Fibroblast of skin of left biceps (primary cell): ENCODE measurements around the gene RFX3.
"Not testable (repeated sequence)": the region's sequence is repeated elsewhere in the genome, so short reads cannot be mapped to it uniquely, and the experiment has no call there.

Experiments used
- DNase-seq, 2 experiments: peaks; one replicate each; pipeline ENCODE4 v3.0.0-alpha.2; 2013; ENCODE audit warnings: low read depth in 2 of 2

Gene RFX3

DNA sequence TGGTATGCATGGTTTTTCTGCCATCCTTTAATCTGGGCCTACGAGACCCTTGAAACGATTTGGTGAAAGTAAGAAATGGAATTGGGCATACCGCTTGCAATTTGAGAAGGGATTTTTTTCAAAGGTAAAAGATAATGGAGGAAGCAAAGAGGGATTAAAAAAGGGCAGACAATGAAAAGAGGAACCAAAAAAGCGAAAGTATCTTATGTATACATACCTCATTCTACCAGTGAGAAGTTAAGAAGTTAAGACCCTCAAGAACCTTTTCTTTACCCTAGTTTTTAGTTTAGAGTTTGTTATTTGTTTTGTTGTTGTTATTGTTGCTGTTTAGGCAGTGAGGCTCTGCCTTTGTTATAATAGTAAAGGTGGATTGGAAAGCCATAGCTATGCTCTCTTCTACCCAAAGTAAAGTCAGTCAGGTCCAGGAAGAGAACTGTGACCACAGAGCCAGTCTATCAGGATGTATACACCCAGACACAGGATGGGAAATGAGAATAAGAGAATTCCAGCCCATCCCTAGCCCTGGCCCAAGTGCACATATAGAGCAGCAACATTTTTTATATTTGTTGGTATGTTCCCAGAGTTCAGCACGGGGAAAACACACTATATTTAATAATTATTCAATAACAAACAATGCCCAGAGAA lies 166.6 kb downstream of the RFX3 start:
- DNase-seq: no peak

DNA sequence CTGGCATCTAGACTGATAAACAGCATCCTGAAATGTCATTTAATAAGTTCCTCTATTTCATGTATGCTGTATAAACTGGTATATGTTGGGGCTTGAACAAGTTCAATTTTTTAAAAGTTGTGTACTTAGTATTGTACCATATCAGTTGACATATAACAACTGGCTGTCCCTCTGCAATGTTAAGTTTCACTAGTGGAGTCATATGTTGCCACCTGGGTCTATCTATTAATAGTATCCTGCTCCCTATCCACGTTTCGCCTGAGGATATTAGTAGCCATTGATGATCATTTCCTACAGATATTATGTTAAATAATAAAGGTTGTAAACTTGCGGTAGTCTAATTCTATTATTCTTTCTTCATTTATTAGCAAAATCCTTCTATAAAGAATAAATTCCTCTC lies 177.6 kb downstream of the RFX3 start:
- no peak for DNase-seq

DNA sequence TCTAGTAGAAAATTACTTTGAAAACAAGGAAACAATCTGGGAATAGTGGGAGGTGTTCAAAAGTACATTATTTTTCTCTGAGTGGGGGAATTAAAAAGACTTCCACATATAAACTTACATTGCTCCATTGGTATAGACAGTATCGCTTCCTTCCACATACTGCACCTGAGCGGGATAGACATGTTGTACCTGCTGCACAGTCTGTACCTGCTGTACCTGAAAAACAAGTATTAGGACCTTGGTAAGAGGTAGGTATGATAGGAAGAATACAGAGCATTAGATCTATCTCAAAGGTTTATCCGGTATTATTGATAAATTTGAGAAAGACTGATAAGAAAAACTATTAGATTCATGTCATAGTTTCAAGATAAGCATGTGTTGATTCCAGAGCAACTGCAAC lies 179.3 kb downstream of the RFX3 start:
- DNase-seq: no peak

DNA sequence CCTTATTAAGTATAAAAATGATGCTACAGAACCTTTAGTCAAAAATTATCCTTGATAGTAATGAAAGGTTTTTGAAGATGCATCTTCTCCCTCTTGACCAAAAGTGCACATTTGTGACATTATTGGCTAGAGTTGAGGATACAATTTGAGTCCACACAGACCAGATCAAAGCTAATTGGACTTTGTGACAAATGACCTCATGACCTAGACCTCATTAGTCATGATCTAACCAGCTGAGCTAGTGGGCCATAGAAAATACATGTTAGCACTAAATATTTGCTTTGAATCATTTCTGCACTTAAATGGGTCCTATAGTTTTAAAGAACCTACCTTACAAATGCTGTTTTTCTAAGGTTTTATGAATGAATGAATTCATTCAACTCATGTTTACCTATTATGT lies 182.1 kb downstream of the RFX3 start:
- no peak for DNase-seq

DNA sequence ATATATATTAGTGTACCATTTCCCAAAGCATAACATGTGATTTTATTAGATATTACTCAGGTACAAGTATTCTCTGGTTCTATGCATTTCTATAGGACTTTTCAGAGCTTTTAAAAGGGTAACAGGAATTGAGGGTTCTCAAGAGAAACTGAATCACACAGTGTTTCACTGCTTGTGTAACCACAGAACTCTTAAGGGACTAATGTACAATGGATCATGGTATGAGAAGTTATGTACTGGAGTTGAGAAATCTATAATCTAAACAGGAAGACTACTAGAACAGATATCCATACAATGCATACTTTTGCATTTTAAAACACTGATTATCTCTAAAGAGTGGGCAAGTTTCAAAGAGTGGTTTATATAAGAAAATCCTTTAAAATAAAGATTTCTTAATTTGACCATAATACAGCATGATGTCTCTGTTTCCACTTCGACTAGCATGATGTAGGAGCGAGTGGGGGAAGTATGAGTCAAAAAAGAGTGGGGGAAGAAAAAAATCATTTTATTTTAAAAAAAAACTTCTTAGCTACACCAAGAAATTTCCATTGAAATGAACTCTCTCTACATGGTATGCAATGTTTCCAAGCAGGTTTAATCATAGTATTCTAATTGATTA lies 183.5 kb downstream of the RFX3 start:
- peak; percentile 59 to 68 for DNase-seq

DNA sequence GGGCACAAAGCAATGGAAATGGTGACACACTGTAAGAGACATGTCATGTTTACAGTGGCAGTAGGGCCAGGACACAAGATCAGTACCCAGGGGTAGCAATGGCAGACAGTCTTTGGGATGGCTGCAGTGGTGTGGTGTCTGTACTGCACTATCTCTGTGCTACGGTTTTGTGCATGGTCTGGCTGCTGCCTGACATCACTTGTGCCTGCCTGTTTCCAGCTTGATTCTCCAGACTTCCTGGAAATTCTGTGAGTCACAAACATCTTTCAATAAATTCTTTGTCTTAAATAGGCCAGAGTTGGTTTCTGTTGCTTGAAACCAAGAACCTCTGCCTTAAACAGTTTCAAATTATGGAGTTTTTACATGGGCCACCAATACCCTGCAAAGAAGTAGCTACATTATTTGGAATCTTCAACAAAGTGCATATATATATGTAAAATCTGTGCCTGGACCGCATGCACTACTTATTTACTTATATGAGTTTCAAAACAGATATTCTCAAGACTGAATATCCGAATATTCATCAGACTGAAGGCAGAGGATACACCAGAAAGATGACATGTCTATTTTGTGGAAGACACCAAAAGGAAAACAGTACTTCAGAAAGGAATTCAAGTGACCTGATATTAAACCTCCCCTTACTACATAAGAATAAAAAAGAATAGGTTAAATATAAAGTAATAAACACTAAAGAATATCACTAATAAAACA lies 188.1 kb downstream of the RFX3 start:
- peak; percentile 30 to 36 for DNase-seq

DNA sequence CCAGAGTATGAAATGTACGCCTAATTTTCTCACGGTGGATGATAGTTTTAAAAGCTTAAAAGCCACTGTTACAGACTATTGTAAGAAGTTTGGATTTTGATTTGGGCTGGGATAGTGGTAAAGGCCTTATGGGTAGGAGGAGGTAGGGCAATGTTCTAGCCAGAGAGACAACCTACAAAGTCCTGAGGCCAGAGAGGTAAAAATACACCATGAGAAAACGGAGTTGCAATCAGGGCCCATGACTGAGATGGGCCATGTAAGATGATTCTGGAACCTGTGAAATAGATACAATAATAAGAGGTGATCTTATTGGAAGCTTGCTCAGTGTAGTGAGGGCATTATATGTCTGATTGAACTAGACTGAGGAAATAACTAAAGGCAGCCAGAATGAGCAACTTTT lies 188.8 kb downstream of the RFX3 start:
- no peak for DNase-seq

DNA sequence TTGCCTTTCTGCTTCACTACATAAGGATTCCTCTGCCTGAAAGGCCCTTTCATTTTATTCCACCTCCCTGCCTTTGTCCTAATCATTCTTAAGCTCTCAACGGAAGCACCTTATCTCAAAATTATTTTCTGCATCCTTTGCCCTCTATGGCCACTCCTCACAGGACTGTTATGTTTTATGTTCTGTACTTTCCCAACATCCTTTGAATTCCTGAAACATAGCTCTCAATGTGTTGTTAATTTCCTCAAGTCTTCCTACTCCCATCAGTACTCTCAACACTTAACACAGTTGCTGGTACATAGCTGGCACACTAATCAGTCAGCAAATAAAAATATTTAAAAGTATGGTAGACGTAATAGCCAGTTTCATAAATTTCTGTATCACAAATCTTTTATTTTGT lies 193.0 kb downstream of the RFX3 start:
- DNase-seq: peak in 1 of 2 experiments; percentile 5

DNA sequence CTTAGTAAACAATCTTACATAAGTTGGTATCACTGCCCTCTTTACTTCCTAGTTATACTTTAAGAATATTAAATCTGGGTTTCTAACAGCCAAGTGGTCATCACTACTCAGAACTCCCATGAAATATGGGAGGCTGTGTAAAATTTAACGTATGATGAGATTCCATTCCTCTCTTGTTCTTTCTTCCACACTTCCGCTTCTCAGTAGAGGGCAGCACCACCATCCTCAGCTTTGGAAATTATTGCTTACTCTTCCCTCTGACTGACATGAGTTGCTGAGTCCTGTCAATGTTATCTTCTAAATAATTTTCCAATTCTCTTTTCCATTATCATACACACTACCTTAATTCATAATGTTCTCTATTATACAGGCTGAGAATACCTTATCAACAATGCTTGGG lies 194.0 kb downstream of the RFX3 start:
- DNase-seq: no peak

DNA sequence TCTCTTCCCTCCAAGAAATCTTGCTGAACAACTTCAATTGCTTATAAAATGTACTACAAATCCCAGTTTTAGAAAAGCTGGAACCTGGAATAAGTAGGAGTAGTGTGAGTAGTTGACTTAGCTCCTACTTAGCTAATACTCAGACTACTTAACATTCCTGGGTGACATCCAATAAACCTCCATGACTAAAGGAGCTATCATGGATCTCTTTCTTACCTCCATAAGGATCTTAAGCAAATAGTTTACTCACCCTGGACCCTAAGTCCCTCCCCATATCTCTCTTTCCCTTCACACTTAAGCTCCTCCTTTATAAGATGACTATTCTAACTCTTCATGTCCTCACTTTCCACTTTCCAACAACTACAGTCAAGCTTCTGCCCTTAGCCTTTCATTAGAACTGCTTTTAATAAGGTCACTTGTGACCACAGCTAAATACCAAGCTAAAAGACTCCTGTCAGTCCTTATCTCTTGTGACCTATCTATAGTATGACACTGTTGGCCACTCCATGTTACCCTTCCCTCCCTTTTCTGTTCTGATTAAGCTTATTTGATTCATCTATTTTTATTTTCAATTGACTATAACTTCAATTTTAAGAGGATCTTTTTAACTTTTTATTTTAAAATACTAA lies 194.9 kb downstream of the RFX3 start:
- peak in 1 of 2 experiments; percentile 31 for DNase-seq

DNA sequence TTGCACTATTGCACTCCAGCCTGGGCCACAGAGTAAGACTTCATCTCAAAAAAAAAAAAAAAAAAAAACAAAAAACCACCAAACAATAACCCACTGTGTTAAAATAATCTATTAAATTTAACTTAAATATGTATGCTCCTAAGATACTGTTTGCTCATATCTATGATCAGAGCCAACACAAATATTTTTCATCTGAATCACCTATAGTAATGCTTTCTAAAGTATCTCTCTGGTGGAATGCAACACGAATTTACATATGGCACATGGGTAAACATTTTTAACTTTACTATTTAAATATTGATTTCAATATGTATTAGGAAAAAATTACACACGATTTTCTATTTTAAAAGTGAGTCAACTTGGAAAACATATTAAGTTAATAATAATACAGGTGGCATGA lies 196.4 kb downstream of the RFX3 start:
- peak in 1 of 2 experiments; percentile 21 for DNase-seq

DNA sequence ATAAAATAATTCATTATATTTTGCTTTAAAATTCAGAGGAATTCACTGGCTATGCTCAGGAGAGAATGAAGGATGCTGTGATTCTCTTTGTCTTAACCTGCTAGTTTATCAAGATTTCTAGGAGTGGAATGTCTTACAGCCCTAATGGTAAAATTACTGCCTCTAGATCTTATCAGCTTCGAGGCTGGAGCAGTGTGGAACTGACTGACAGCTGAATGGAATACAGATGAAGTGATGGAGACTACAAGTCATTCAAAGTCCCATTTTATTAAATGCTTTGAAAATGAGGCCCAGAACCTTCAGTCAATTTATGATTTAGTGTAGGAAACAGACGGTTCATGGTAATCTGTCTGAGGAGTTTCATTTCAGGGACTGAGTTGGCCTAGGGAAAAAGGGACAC lies 202.1 kb downstream of the RFX3 start:
- DNase-seq: no peak

DNA sequence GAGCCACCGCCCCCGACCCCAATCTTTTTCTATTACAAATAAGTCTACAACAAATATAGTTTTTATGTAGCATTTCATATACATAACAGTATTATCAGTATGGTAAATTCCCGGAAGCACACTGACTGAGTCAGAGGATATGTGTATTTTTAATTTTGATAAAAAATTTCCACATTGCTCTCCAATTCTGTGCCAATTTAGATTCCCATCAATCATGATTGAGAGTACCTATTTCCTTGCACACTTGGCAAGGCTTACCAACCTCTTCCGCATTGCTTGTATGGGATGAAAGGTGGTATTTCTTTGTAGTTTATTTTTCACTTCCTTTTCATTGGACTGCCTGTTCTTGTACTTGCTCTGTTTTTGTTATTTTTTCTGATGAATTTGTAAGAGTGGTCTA lies 204.6 kb downstream of the RFX3 start:
- no peak for DNase-seq

DNA sequence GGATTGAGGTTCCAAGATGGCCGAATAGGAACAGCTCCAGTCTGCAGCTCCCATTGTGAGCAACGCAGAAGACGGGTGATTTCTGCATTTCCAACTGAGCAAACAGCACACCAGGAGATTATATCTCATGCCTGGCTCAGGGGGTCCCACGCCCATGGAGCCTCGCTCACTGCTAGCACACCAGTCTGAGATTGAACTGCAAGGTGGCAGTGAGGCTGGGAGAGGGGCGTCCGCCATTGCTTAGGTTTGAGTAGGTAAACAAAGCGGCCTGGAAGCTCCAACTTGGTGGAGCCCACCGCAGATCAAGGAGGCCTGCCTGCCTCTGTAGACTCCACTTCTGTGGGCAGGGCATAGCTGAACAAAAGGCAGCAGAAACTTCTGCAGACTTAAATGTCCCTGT lies 213.2 kb downstream of the RFX3 start:
- not testable (repeated sequence) for DNase-seq

DNA sequence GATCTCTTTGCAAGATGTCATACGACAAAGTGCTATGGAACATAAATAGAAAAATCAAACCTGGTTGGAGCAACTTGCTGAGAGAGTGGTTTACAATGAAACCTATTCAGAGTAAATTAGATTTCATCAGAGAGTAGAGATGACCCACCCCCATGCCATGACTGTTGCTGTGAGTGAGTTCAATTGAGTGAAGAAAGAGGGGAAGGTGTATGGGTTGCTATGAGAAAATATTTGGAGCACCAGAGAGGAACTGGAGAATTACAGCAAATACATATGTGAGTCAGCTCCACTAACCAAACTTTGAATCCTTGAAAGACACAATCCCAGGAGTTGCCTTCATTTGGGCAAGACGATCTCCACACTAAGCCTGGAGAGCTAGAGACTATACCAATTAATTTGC lies 217.2 kb downstream of the RFX3 start:
- no peak for DNase-seq

DNA sequence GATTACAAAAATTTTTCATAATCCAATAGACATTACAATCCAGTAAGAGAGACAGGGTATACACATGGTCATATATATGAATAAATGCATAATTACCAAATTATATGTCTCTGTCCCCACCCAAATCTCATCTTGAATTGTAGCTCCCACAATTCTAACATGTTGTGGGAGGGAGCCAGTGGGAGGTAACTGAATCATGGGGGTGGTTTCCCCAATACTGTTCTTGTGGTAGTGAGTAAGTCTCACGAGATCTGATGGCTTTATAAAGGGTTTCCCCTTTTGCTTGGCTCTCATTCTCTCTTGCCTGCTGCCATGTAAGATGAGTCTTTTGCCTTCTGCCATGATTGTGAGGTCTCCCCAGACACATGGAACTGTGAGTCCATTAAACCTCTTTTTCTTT lies 221.4 kb downstream of the RFX3 start:
- not testable (repeated sequence) for DNase-seq

DNA sequence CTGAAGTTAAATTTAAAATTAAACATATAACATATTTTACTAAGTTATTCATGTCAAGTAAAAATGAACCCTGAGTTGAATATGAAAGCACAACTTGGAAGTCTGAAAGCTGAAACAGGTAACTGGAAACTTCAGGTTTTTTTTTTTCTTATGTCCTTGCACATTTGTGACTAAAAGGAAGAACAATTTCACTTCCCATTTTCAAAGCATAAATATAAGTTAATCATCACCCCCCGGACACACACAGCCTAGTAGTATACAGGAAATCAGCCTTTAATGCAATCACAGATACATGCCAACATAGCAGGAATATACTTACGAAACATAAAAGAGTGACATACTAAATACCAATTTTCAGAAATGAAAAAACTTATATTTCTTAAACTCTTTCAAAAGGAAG lies 225.9 kb downstream of the RFX3 start:
- no peak for DNase-seq

DNA sequence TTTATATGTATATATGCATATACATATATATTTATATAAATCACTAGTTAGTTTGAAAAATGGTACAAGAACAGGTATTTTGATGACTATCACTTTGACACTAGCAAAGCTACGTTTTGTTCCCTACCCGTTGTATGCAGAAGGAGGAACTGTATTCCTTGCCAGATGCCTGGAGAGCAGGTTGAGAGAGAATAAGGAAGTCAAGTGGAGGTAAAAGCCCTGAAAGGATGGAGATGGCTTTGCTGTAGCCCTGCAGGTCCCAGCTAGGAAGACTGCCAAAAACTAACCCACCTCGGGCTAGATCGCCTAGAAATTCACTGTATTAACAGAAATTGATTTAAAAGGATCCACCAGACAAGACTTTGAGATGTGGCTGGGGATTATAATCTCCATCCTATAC lies 229.3 kb downstream of the RFX3 start:
- no peak for DNase-seq

DNA sequence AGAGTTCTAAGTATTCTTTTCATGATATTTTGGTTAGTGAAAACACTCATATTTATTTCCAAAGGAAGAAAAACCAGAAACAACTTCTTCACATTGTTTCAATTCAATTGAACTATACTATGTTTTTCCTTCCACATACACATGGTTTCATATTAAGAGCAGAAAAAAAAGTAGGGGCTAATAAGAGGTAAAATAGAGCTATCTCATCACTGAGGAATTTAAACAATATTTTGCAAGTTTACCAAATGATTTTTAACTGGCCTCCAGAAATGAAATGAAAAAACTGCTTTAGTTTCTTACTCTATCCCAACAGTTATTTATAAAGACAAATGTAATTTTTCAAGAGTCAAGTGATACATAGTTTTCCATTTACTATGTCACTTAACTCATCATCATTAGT lies 233.5 kb downstream of the RFX3 start:
- DNase-seq: no peak

DNA sequence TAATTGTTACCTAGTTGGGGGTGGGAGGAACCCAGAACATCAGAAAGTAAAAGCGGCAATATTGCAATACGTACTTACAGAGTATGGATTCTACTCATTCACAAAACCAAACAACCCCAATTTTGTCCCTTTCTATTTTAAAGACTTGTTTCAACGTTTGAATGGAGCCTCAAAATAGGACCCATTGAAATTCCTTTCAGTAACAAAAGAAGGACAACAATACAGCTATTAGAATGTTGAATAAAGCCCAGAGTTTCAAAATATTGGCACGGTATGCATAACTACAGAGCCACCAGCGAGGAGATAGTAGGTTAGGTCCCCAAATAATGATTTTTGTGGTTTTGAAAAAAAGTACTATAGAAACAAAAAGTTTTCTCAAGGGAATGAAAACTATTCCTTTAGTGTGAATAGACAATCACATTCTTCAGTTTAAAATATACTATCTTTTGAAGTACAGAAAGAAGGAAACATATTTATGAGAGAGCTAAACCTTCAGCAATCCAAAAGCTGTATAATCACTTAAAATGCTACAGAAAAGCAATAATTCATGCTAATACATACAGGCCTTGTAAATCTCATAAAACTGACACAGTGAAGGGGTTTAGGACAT lies 235.5 kb downstream of the RFX3 start:
- DNase-seq: no peak

DNA sequence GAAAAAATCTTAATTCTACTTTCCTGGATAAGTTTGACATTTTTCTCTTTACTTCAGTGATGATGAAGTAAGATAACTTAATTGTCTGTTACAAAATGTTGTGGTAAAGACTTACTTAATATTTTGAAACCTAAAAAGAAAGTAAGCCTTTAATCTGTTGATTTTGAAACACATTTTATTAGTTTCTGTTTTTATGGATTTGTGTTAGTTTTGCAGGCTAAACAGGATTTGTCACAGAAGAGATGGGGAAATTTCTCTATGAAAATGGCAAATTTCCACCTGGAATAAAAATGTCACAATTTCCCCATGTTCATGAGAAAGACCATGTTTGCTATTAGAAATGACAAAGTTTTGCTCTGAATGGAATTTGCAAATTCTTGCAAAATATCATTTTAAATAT lies 237.1 kb downstream of the RFX3 start:
- no peak for DNase-seq

DNA sequence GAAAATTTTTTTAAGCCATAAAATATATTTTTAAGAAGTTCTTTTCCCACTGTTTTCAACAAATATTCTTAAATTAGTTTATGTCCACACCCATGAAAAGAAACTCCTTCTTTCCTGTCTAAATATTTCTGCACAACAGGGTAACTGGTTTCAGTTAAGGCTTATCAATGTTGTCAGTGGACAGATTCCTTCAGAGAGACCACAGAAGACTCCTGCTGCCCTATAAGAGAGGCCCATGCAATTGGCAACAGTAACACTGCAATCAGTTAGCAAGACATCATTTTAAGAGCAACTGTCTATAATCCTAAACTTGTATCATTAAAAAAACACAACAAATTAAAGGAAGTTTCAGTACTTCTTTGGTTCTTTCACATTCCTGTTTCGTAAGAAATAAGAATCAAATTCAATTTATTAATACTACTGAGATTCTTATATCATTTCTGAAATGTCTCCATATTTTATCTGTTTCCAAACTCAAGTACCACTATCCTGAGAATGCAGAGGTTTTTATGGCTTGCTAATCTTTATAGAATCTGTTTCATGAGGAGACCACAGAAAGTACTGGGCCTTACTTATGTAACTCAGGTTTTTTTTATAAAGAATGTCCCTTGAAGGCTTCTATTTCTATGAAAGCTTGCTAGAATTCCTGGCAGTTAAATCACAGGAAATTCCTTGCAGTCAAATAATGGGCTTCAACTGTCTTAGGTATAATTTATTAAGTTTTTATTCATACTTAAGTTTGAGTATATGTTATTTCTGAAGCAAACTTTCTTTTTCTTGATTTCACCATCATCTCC lies 240.2 kb downstream of the RFX3 start:
- peak; percentile 67 to 71 for DNase-seq
